HepG2 (cell line): ENCODE data around the gene EPC1. TPM values are rescaled to one million over a fixed set of nuclear protein-coding genes. Genes with fewer than 3 reads are reported as not detected.

Source experiments
- ATAC-seq: fragments of 200-7000 bp; cut with Tn5 transposase; 3 replicates; pipeline ENCODE4 v1.9.1; 2020; ENCODE audit warnings: mild to moderate bottlenecking, moderate library complexity
- BruUV-seq: library from RNA; stranded (reverse); fragments of 400-500 nt; replicated peaks from 2 replicates; lab custom pipeline; 2021; lab: Mats Ljungman, UMichigan
- CTCF ChIA-PET: fragments of 300-600 bp; formaldehyde crosslinking; extraction: SDS; loops from one replicate; lab custom pipeline; 2021; ENCODE audit warnings: low total read pairs, inconsistent platforms, low intra/inter-chr PET ratio; lab: Yijun Ruan, JAX
- POLR2A ChIA-PET: fragments of 350-600 bp; sonication (Branson Sonifier 250); formaldehyde crosslinking; loops from one replicate; lab custom pipeline; 2020; ENCODE audit warnings: antibody characterized with exemption, inconsistent platforms; lab: Yijun Ruan, JAX
- DNase-seq: peaks from one replicate; pipeline ENCODE4 v3.0.0-alpha.2; 2015; ENCODE audit warnings: low spot score
- FAIRE-seq: peaks from 3 replicates; lab custom pipeline; 2011; peaks lifted over from hg19 to GRCh38; lab: Jason Lieb, UNC
- H2AFZ ChIP-seq: one replicate; pipeline ENCODE4 v1.6.1; 2011; ENCODE audit warnings: low read length, inconsistent platforms
- H3K27ac ChIP-seq: fragments of 300-600 bp; 3 replicates; pipeline ENCODE4 v1.8.0; 2011; ENCODE audit warnings: mixed run types, mild to moderate bottlenecking, mixed read lengths, low read length, inconsistent platforms; ENCODE audit not compliant: insufficient read depth; ENCODE audit errors: extremely low read length
- H3K27me3 ChIP-seq, 2 experiments: fragments of 200-600 bp in 1 of 2; 2 replicates in 1 of 2; 3 replicates in 1 of 2; pipeline versions ENCODE4 v1.6.0 to v1.8.0; 2011; ENCODE audit warnings: low read length in 2 of 2, mild to moderate bottlenecking in 2 of 2, moderate library complexity in 2 of 2, inconsistent platforms in 1 of 2; ENCODE audit not compliant: insufficient read depth in 2 of 2, control insufficient read depth in 1 of 2
- H3K36me3 ChIP-seq, 2 experiments: fragments of 200-600 bp in 1 of 2; replicated peaks in 1 of 2; 2 replicates in 1 of 2; 3 replicates in 1 of 2; pipeline versions ENCODE4 v1.5.1 to v1.8.0; 2011; ENCODE audit warnings: low read length in 2 of 2, inconsistent platforms in 1 of 2; ENCODE audit not compliant: insufficient read depth in 2 of 2, control insufficient read depth in 1 of 2
- H3K4me1 ChIP-seq: 2 replicates; pipeline ENCODE4 v1.5.1; 2012; ENCODE audit warnings: low read length, inconsistent platforms; ENCODE audit not compliant: insufficient read depth
- H3K4me2 ChIP-seq: 2 replicates; pipeline ENCODE4 v1.6.0; 2011; ENCODE audit warnings: low read depth, low read length, inconsistent platforms
- H3K4me3 ChIP-seq, 3 experiments: fragments of 200-600 bp in 1 of 3; sonication (generic), shearing (Covaris generic) in 1 of 3; replicated peaks in 1 of 3; 2 replicates each; pipeline ENCODE4 v1.5.1; 2011 to 2016; ENCODE audit warnings: low read length in 3 of 3, inconsistent platforms in 2 of 3, low read depth in 2 of 3, mild to moderate bottlenecking in 2 of 3, control low read depth in 1 of 3, mixed read lengths in 1 of 3; ENCODE audit not compliant: insufficient read depth in 1 of 3
- H3K79me2 ChIP-seq: one replicate; pipeline ENCODE4 v1.6.1; 2011; ENCODE audit warnings: low read length, inconsistent platforms; ENCODE audit not compliant: insufficient read depth
- H3K9ac ChIP-seq: 2 replicates; pipeline ENCODE4 v1.6.0; 2011; ENCODE audit warnings: mild to moderate bottlenecking, low read depth, low read length, inconsistent platforms; ENCODE audit not compliant: insufficient read depth
- H3K9me3 ChIP-seq: 2 replicates; pipeline ENCODE4 v1.5.1; 2012; ENCODE audit warnings: mild to moderate bottlenecking, low read length
- H4K20me1 ChIP-seq: 2 replicates; pipeline ENCODE4 v1.6.0; 2011; ENCODE audit warnings: inconsistent platforms, mild to moderate bottlenecking, low read length, moderate library complexity; ENCODE audit not compliant: insufficient read depth
- CEBPB ChIP-seq: IDR thresholded peaks from 2 replicates; pipeline ENCODE4 v1.6.1; 2011; ENCODE audit warnings: low read depth, low read length, improper control_type of control experiment, borderline replicate concordance
- DR1 ChIP-seq: sonication (generic); formaldehyde crosslinking; IDR thresholded peaks from 2 replicates; pipeline ENCODE4 v1.8.0; 2021; ENCODE audit warnings: mild to moderate bottlenecking, missing genetic modification reagents, inconsistent platforms
- HCFC1 ChIP-seq: fragments of 150-350 bp; IDR thresholded peaks from 2 replicates; pipeline ENCODE4 v1.6.1; 2014; ENCODE audit warnings: low read depth, low read length
- RBM39 ChIP-seq: fragments of 200-400 bp; formaldehyde crosslinking; IDR thresholded peaks from one replicate; pipeline ENCODE4 v1.6.1; 2018; ENCODE audit warnings: antibody characterized with exemption, mild to moderate bottlenecking, low read depth, low read length; ENCODE audit not compliant: poor library complexity, severe bottlenecking
- RELA ChIP-seq: sonication (generic); formaldehyde crosslinking; IDR thresholded peaks from 2 replicates; pipeline ENCODE4 v1.4.0; 2020; ENCODE audit warnings: missing genetic modification reagents
- SP5 ChIP-seq: IDR thresholded peaks from 2 replicates; pipeline ENCODE4 v1.6.1; 2016; ENCODE audit warnings: low read depth, borderline replicate concordance
- ZNF180 ChIP-seq: sonication (generic); formaldehyde crosslinking; IDR thresholded peaks from 2 replicates; pipeline ENCODE4 v1.4.0; 2020; ENCODE audit warnings: low read depth, missing genetic modification reagents, borderline replicate concordance
- ZNF709 ChIP-seq: sonication (generic); formaldehyde crosslinking; IDR thresholded peaks from 2 replicates; pipeline ENCODE4 v1.5.0; 2020; ENCODE audit warnings: mild to moderate bottlenecking, missing genetic modification reagents
- WGBS: methylation state at CpG from one replicate; pipeline ENCODE4 v1.1.6; 2017; ENCODE audit warnings: low lambda C conversion rate; 5-methylcytosine and 5-hydroxymethylcytosine counted together
- in situ Hi-C: cut with HindIII; loops from 2 replicates; pipeline ENCODE4 v1.10.0; 2017; ENCODE audit warnings: low pct_unique_long_range_greater_than_20kb; ENCODE audit not compliant: extremely low pct_ligation_motif_present
- intact Hi-C: fragments of 100-400 bp; cut with micrococcal nuclease; formaldehyde crosslinking; loops from one replicate; pipeline ENCODE4 v1.10.0; 2022; ENCODE audit not compliant: unreplicated experiment
- polyA plus RNA-seq, 8 experiments: library from polyadenylated mRNA; depleted of rRNA in 3 of 8; stranded (reverse) in 7 of 8; unstranded in 1 of 8; fragments of >200 nt; fragmentation: Illumina TruSeq in 4 of 8; extraction: Trizol in 4 of 8; gene quantifications; 2 replicates each; pipeline versions ENCODE4 v1.2.1 to v1.2.3, GENCODE V29; 2011 to 2016; ENCODE audit warnings: low read depth in 4 of 8, missing spikeins in 1 of 8, mixed read lengths in 1 of 8; ENCODE audit not compliant: insufficient read depth in 1 of 8
- total RNA-seq, 5 experiments: library from RNA; depleted of rRNA; stranded (reverse); fragments of >200 nt; fragmentation: Illumina TruSeq; extraction: Trizol; gene quantifications; 2 replicates each; pipeline ENCODE4 v1.2.3, GENCODE V29; 2016; ENCODE audit warnings: low read depth in 1 of 5
- TF ChIP-seq, protein P1 (sequence below): sonication (generic); formaldehyde crosslinking; IDR thresholded peaks from 2 replicates; pipeline ENCODE4 v1.5.1; 2020; ENCODE audit warnings: mild to moderate bottlenecking, missing genetic modification reagents, borderline replicate concordance
- TF ChIP-seq, protein P2 (sequence below): IDR thresholded peaks from 2 replicates; pipeline ENCODE4 v1.6.1; 2016; ENCODE audit warnings: low read depth, borderline replicate concordance

EPC1 gene
- total and polyA plus RNA-seq, 2 of the 13 experiments (the other 11 are each of a cell fraction or from before 2014, with no cell fraction given): 28.7 to 44.2 TPM

DNA sequence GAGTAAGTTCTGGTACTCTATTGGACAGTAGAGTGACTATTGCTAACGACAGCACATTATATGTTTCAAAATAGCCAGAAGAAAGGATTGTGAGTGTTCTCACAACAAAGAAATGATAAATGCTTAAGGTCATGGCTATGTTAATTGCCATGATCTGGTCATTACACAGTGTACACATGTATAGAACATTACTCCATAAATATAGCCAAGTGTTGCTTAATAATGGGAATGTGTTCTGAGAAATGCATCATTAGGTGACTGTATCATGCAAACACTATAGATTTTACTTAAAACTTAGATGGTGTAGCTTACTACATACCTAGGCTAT lies 19.6 kb downstream of the EPC1 start:
- in situ Hi-C loops: no loop called here
- POLR2A ChIA-PET: no interaction called here
- no peak overlapping the region for H3K9ac ChIP-seq
- BruUV-seq: no TSS peak
- H2AFZ ChIP-seq: no peak overlapping the region
- peaks cover 21% of the 10 kb centered on the region for H3K4me1 ChIP-seq
- H4K20me1 ChIP-seq: peaks cover 69% of the 10 kb centered on the region
- no peaks in the 10 kb centered on the region for H3K27me3 ChIP-seq
- FAIRE-seq (no peak), DNase-seq (no peak), ATAC-seq (no peak)
- no peak overlapping the region for H3K4me3 ChIP-seq
- TF ChIP-seq SP5 (CRISPR knock-in tag) (no peak), CEBPB (0 out of 2 replicates have a peak, but pooled peaks have one; percentile 8), RELA (CRISPR knock-in tag) (no peak), RBM39 (no peak), DR1 (no peak)
- H3K4me2 ChIP-seq: no peak overlapping the region
- H3K79me2 ChIP-seq: peaks cover 99% of the 10 kb centered on the region
- WGBS: 95% methylated on average over 1 of the region's 1 CpG
- peaks cover 0 to 5% of the 10 kb centered on the region in 2 experiments; a peak in 2 of 5 replicates for H3K36me3 ChIP-seq
- CTCF ChIA-PET: no interaction called here
- no peaks in the 10 kb centered on the region for H3K9me3 ChIP-seq
- H3K27ac ChIP-seq: no peak overlapping the region
- intact Hi-C loops: no loop called here

DNA sequence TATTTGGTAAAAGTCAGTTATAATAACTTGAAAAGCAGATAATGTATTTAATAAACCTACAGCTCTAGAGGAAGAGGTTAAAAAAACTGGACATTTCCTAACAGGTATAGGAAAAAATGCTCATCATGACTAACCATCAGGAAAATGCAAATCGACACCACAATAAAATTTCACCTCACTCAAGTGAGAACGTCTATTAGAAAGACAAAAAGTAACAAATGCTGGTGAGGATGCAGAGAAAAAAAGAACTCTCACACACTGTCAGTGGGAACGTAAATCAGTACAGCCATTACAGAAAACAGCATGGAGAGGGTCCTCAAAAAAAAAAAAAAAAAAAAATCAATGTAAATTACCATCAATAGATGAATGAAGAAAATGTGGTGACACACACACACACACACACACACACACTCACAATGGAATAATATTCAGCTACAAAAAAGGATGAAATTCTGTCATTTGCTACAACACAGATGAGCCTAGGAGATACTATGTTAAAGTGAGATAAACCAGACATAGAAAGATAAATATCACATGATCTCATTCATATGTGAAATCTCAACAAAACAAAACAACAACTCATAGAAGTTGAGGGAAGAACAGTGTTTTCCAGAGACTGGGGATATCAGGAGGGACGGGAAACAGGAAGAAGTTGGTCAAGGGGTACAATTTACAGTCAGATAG lies 20.1 kb downstream of the EPC1 start:
- Histone ChIP-seq H3K36me3 (peaks cover 0 to 5% of the 10 kb centered on the region in 2 experiments; a peak in 1 of 5 replicates), H3K79me2 (peaks cover 99% of the 10 kb centered on the region), H3K9ac (no peak overlapping the region), H3K4me3 (no peak overlapping the region), H4K20me1 (peaks cover 68% of the 10 kb centered on the region), H3K27ac (no peak overlapping the region), H3K4me1 (peaks cover 16% of the 10 kb centered on the region), H3K4me2 (no peak overlapping the region), H2AFZ (no peak overlapping the region), H3K27me3 (no peaks in the 10 kb centered on the region), H3K9me3 (no peaks in the 10 kb centered on the region)
- no peak for DNase-seq
- intact Hi-C loops: no loop called here
- in situ Hi-C loops: no loop called here
- no TSS peak for BruUV-seq
- WGBS: 97% methylated on average over 4 of the region's 4 CpGs
- ChIA-PET POLR2A (no interaction called here), CTCF (interaction anchor here (0.6 kb wide), 1 partner anchor 164 kb away, joined by 3 read pairs; no protein-coding TSS in a partner anchor)
- no peak for FAIRE-seq
- no peak for ATAC-seq
- TF ChIP-seq ZNF180 (CRISPR knock-in tag) (no peak), ZNF709 (CRISPR knock-in tag) (no peak), HCFC1 (no peak)
- TF ChIP-seq, protein P1, sequence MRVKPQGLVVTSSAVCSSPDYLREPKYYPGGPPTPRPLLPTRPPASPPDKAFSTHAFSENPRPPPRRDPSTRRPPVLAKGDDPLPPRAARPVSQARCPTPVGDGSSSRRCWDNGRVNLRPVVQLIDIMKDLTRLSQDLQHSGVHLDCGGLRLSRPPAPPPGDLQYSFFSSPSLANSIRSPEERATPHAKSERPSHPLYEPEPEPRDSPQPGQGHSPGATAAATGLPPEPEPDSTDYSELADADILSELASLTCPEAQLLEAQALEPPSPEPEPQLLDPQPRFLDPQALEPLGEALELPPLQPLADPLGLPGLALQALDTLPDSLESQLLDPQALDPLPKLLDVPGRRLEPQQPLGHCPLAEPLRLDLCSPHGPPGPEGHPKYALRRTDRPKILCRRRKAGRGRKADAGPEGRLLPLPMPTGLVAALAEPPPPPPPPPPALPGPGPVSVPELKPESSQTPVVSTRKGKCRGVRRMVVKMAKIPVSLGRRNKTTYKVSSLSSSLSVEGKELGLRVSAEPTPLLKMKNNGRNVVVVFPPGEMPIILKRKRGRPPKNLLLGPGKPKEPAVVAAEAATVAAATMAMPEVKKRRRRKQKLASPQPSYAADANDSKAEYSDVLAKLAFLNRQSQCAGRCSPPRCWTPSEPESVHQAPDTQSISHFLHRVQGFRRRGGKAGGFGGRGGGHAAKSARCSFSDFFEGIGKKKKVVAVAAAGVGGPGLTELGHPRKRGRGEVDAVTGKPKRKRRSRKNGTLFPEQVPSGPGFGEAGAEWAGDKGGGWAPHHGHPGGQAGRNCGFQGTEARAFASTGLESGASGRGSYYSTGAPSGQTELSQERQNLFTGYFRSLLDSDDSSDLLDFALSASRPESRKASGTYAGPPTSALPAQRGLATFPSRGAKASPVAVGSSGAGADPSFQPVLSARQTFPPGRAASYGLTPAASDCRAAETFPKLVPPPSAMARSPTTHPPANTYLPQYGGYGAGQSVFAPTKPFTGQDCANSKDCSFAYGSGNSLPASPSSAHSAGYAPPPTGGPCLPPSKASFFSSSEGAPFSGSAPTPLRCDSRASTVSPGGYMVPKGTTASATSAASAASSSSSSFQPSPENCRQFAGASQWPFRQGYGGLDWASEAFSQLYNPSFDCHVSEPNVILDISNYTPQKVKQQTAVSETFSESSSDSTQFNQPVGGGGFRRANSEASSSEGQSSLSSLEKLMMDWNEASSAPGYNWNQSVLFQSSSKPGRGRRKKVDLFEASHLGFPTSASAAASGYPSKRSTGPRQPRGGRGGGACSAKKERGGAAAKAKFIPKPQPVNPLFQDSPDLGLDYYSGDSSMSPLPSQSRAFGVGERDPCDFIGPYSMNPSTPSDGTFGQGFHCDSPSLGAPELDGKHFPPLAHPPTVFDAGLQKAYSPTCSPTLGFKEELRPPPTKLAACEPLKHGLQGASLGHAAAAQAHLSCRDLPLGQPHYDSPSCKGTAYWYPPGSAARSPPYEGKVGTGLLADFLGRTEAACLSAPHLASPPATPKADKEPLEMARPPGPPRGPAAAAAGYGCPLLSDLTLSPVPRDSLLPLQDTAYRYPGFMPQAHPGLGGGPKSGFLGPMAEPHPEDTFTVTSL (CRISPR knock-in tag): no peak
- TF ChIP-seq, protein P2, sequence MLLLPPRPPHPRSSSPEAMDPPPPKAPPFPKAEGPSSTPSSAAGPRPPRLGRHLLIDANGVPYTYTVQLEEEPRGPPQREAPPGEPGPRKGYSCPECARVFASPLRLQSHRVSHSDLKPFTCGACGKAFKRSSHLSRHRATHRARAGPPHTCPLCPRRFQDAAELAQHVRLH (CRISPR knock-in tag): no peak
